AG04450 (cell line): Measurements from ENCODE around the gene D2HGDH. TPM values are rescaled to one million over a fixed set of nuclear protein-coding genes. Genes with fewer than 3 reads are reported as not detected.

Source experiments
- CTCF ChIA-PET: fragments of 300-600, 350-600 bp; formaldehyde crosslinking; extraction: SDS; loops from one replicate; lab custom pipeline; 2022; ENCODE audit warnings: antibody characterized with exemption, inconsistent platforms; lab: Charles Lee
- POLR2A ChIA-PET: fragments of 350-600 bp; formaldehyde crosslinking; extraction: SDS; loops from one replicate; lab custom pipeline; 2021; ENCODE audit warnings: antibody characterized with exemption, inconsistent platforms; lab: Yijun Ruan, JAX
- DNase-seq: peaks from one replicate; pipeline ENCODE4 v3.0.0-alpha.2; 2011; ENCODE audit warnings: low read depth, low spot score
- H3K27ac ChIP-seq: one replicate; pipeline ENCODE4 v1.5.1; 2012; ENCODE audit warnings: low read depth, low read length, control low read depth
- H3K27me3 ChIP-seq: one replicate; pipeline ENCODE4 v1.6.0; 2012; ENCODE audit warnings: low read length; ENCODE audit not compliant: control insufficient read depth, insufficient read depth
- H3K4me3 ChIP-seq: 2 replicates; pipeline ENCODE4 v1.5.1; 2011; ENCODE audit warnings: mild to moderate bottlenecking, low read depth, low read length, control low read depth
- H3K9me3 ChIP-seq: 2 replicates; pipeline ENCODE4 v1.5.1; 2012; ENCODE audit warnings: low read length; ENCODE audit not compliant: control insufficient read depth, insufficient read depth
- polyA plus RNA-seq: library from polyadenylated mRNA; depleted of rRNA; stranded (reverse); fragments of >200 nt; gene quantifications from 2 replicates; pipeline ENCODE4 v1.2.3, GENCODE V29; 2011
- TF ChIP-seq, protein P1 (sequence below): IDR thresholded peaks from 2 replicates; pipeline ENCODE4 v1.5.1; 2011; ENCODE audit warnings: low read depth, low read length, control low read depth, inconsistent platforms

D2HGDH gene
- polyA plus RNA-seq, 1 experiment: 7.3 TPM

DNA sequence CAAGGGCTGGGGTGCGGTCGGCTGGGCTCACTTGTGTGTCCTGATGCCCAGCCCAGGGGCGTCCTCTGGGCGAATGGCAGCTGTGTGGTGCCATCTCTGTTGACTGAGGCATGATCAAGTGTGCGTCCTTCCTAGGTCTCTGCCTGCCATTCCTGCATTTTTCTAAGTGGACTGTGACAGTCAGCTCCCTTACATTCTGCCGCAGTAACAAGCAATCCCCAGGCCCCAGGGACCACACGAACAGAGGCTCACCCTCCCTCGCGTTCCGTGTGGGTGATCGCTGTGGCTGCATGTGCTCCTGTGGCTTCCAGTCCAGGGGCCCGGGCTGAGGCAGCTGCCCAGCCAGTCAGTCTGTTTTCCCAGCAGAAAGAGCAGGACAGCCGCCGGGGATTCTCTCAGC, 17.8 kb downstream of the D2HGDH start:
- Histone ChIP-seq H3K9me3 (no peaks in the 10 kb centered on the region; the same call in 1 of the 2 replicates), H3K27me3 (no peaks in the 10 kb centered on the region), H3K27ac (no peak overlapping the region), H3K4me3 (no peak overlapping the region)
- ChIA-PET CTCF (no interaction called here), POLR2A (no interaction called here)
- DNase-seq: no peak
- TF ChIP-seq, protein P1, sequence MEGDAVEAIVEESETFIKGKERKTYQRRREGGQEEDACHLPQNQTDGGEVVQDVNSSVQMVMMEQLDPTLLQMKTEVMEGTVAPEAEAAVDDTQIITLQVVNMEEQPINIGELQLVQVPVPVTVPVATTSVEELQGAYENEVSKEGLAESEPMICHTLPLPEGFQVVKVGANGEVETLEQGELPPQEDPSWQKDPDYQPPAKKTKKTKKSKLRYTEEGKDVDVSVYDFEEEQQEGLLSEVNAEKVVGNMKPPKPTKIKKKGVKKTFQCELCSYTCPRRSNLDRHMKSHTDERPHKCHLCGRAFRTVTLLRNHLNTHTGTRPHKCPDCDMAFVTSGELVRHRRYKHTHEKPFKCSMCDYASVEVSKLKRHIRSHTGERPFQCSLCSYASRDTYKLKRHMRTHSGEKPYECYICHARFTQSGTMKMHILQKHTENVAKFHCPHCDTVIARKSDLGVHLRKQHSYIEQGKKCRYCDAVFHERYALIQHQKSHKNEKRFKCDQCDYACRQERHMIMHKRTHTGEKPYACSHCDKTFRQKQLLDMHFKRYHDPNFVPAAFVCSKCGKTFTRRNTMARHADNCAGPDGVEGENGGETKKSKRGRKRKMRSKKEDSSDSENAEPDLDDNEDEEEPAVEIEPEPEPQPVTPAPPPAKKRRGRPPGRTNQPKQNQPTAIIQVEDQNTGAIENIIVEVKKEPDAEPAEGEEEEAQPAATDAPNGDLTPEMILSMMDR: no peak

DNA sequence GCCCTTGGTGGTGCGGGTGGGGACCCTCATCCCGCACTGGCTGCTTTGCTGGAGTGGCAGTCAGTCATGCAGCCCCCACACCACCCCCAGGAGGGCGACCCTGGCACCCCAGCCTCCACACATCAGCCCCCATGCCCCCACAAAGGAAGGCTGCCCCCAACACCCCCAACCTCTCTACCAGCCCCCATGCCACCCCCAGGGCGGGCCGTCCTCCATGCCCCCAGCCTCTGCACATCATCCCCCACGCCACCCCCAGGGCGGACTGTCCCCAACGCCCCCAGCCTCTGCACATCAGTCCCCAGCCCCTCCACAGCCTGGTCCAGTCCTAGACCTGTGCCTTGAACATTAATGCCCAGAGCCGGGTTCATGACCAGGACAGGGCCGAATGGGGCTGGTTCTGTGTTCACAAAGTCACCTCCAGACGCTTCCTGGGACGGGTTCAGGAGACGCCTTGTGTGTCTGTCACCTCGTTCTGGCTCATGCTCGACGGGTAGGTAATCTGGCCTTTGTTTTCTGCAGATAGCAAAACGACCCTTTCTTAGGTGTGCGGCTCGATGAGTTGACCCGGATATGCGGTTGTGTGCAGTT, 18.4 kb downstream of the D2HGDH start:
- POLR2A ChIA-PET: no interaction called here

DNA sequence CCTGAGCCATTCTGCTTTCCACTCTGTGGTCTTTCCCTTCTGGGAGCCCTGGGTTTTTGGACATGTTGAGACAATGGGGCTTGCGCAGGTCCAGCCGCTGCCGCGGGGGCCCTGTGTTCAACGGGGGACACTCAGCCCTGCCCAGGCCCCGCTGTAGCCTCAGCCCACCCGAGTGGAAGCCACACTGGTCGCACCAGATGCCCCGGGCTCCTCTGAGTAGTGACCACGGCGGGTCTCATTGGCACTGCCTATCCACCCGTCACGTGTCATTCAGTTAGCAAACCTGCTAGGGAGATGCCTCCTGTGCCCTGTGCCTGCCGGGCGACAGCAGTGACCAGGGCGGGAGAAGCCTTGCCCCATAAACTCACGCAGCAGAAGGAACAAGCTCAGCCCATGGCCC, 19.1 kb downstream of the D2HGDH start:
- POLR2A ChIA-PET: no interaction called here
- no peaks in the 10 kb centered on the region; the same call in 1 of the 2 replicates for H3K9me3 ChIP-seq
- TF ChIP-seq, protein P1: no peak
- no peak overlapping the region for H3K4me3 ChIP-seq
- no peak overlapping the region for H3K27ac ChIP-seq
- CTCF ChIA-PET: no interaction called here
- no peaks in the 10 kb centered on the region for H3K27me3 ChIP-seq
- no peak for DNase-seq

More for the DNA sequence above, 18.4 kb downstream of the D2HGDH start:
- DNase-seq: no peak
- no peaks in the 10 kb centered on the region; the same call in 1 of the 2 replicates for H3K9me3 ChIP-seq
- TF ChIP-seq, protein P1: no peak
- CTCF ChIA-PET: no interaction called here
- no peak overlapping the region for H3K27ac ChIP-seq
- no peak overlapping the region for H3K4me3 ChIP-seq
- no peaks in the 10 kb centered on the region for H3K27me3 ChIP-seq

DNA sequence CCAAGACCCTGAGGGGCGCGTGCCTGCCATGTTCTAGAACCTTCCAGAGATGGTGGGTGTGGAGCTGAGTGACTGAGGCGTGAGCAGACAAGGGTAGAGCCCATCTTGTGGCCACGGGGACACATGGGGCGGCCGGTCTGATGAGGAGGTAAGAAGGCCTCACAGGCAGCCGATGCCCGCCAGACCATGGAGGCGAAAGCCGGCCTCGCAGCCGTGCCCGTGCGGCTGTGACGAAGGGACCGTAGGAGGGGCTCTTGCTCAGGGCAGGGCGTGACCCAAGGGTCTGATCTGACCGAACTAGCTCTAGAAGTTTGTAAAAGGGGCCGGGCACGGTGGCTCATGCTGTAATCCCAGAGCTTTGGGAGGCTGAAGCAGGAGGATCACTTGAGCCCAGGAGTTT, 19.6 kb downstream of the D2HGDH start:
- TF ChIP-seq, protein P1: no peak
- H3K27me3 ChIP-seq: no peaks in the 10 kb centered on the region
- DNase-seq: no peak
- H3K4me3 ChIP-seq: no peak overlapping the region
- ChIA-PET POLR2A (no interaction called here), CTCF (interaction anchor here (0.6 kb wide), 1 partner anchor 95 kb away, joined by 5 read pairs; no protein-coding TSS in a partner anchor)
- H3K27ac ChIP-seq: no peak overlapping the region
- H3K9me3 ChIP-seq: no peaks in the 10 kb centered on the region; the same call in 1 of the 2 replicates

DNA sequence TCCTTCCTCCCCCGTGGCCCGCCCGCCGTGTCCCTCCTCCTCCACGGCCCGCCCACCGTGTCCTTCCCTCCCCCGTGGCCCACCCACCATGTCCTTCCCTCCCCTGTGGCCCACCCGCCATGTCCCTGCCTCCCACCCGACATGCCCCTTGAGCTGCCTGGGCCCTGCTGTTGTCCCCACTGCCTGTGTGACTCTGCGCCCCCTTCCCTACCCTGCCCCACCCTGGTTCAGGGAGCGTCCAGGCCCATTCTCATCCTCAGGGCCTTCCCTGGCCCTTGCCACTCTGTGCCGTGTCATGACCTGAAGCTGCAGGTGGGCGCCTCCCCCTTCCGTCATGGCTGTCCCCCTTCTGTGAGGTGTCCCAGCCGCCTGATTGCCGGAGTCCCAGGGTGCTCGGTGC, 20.7 kb downstream of the D2HGDH start:
- H3K27ac ChIP-seq: no peak overlapping the region
- no peak overlapping the region for H3K4me3 ChIP-seq
- no peak for DNase-seq
- ChIA-PET POLR2A (interaction anchor here (0.6 kb wide), 1 partner anchor 20 kb away, joined by 5 read pairs; no protein-coding TSS in a partner anchor), CTCF (no interaction called here)
- TF ChIP-seq, protein P1: no peak
- no peaks in the 10 kb centered on the region for H3K27me3 ChIP-seq
- H3K9me3 ChIP-seq: peaks cover 4% of the 10 kb centered on the region
